ENCODE data around the gene NIPSNAP3A.
"Not testable (repeated sequence)": the region's sequence is repeated elsewhere in the genome, so short reads cannot be mapped to it uniquely, and the experiment has no call there.

Gene NIPSNAP3A

GRCh38 chr9:104747565-104748358 lies at the start of gene NIPSNAP3A:
TSS of gene NIPSNAP3A (plus strand) at chr9:104747683. CDS start at chr9:104747793, 110 bp downstream.
- peak; percentile 88 for DNase-seq (ENCODE audit: low spot score)

DNA sequence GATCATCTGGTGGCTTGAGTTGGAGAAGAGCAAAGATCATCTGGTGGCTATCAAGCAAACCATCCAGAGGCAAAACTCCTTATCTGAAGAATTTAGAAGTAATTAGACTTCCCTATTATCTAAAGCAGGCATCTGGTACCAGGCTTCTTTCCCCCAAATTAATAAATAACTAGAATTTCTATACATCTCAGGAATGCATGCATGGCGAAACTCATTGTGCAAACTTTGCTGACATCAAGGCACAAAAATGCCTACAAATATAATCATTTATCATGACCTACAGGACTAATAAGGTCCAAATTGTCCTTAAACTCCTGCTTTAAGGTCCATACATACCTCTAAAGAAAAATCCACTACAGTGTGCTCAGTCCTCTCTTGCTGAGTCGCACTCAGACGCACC lies 47.2 kb upstream of the NIPSNAP3A start:
- no peak for DNase-seq (ENCODE audit: low spot score)

- not testable (repeated sequence) for DNase-seq (ENCODE audit: low spot score)
These were observed 38.7 kb upstream of the NIPSNAP3A start for GRCh38 chr9:104708737-104709136.

DNA sequence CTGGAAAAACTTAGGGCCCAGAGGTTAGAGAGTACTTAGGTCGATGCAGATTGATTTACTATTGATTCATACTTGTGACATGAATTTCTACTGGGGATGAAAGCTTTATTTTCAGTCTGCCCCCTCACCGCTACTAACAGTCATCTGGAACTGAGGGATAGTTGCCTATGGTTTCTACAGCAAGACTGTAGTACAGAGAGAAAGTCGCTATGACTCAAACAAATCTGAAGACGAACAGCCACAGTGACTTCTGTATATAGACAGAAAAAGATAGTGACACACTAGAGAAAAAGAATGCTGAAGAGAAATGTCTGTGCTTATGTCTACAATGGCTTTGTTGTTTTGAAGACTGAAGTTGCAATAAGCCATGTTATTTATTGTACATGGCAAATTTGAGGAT lies 35.9 kb upstream of the NIPSNAP3A start:
- no peak for DNase-seq (ENCODE audit: low spot score)

GRCh38 chr9:104725014-104725413 lies 22.5 kb upstream of the NIPSNAP3A start:
- DNase-seq (ENCODE audit: low spot score): no peak

DNA sequence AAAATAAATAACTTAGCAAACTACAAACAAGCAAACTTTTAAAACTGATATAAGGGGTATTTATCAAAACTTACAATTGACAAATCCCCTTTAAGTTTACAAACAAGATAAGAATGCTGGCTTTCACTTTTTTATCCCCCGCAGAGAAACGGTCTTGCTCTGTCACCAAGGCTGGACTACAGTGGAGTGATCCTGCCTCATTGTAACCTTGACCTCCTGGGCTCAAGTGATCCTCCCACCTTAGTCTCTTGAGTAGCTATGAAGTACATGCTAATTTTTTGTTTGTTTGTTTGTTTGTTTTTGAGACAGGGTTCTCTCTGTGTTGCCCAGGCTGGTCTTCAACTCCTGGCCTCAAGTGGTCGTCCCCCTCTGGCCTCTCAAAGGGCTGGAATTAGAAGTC lies 9.0 kb upstream of the NIPSNAP3A start:
- no peak for DNase-seq (ENCODE audit: low spot score)

GRCh38 chr9:104740621-104741020 lies 6.9 kb upstream of the NIPSNAP3A start:
- DNase-seq (ENCODE audit: low spot score): no peak

DNA sequence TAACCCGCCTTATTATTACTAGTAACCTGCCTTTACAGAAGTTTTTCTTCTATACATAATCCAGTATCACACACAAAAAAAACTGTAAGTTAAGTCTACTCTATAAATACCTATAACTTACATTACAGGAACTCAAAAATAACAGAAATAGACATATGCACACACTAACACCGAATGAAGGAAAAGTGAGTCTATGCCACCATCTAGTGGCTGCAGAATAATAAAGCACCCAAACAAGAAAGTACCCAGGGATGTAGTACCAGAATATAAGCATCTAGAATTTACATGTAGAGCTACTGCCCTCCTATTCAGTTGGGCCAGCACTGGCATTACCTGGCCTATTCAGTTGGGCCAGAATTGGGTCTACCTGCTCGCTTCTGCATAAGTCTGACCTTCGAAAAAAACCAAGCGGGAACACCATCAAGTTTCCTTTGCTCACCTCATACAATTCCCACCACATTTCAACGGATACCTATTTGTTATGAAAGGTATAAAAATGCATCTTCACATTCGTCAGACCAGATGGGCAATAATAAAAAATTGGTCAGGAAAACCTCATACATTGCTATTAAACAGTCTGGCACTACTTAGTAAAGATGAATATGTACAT lies 4.0 kb upstream of the NIPSNAP3A start:
- peak; percentile 68 for DNase-seq (ENCODE audit: low spot score)

DNA sequence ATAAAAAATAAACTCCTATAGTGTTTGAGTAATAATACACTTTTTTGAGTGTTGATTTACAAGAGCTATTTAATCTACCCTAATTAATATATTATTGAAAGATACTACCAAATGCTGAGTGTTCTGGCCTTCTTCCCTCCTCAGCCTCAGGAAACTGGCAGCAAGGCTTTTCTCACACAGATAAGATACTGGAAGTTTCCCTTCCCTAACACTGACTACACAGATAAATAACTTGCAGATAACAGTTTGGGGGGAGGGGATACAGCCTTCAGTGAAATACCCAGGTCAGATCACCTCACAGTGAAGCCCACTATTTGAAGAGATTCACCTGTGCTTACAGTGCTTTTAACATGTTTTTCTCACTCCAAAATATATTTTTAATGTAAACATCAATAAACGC lies 1.6 kb upstream of the NIPSNAP3A start:
- no peak for DNase-seq (ENCODE audit: low spot score)

DNA sequence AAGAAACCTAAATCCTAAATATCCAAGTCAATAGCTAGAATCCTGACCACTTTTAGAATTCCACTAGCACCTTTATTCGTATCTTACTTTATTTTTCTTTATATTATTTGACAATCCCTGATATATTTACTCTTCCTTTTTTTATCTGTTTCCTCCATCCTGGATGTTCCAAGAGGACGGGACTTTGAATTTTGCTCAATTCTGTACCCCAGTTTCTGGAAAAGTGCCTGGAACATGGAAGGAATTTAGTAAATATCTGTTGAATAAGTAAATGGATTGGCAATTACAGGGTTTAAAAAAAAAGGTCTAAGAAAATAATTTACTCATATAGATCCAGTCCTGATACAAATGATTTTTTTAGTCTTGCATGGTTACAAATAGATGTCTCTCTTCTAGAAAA lies 1.2 kb upstream of the NIPSNAP3A start:
- DNase-seq (ENCODE audit: low spot score): no peak

DNA sequence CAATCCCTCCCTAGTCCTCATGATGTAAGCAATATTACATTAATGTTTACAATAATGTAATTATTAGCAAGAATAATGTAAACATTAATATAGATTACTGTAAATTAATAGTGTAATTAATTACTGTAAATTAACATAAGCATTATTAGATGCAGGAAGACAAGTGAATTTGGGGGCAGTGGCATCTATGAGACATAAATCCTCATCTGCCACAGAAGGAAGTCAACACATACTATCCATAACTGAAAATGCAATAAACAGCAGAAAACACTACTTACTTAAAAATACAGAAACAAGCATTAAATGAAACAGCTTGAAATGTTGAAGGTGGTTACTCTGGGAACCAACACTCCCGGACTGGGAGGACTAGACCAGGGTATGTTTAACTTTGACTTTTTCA lies 685 bp upstream of the NIPSNAP3A start:
- no peak for DNase-seq (ENCODE audit: low spot score)

DNA sequence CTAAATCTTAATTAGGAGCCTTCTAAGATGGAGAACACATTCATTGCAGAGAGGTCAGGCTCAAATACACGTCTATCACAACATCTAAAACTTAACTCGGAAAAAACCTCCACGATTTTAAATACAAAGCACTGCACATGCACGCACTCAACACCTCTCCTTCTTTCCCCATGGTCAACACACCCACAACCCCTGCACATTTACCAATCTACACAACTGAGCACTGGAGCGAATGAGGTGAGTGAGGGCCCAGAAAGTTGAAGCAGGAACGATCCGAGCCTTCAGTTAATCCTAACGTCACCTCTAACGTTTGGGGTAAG lies 278 bp upstream of the NIPSNAP3A start:
- DNase-seq (ENCODE audit: low spot score): no peak

- no peak for DNase-seq (ENCODE audit: low spot score)
These were observed 1.0 kb downstream of the NIPSNAP3A start for GRCh38 chr9:104748359-104749031.

DNA sequence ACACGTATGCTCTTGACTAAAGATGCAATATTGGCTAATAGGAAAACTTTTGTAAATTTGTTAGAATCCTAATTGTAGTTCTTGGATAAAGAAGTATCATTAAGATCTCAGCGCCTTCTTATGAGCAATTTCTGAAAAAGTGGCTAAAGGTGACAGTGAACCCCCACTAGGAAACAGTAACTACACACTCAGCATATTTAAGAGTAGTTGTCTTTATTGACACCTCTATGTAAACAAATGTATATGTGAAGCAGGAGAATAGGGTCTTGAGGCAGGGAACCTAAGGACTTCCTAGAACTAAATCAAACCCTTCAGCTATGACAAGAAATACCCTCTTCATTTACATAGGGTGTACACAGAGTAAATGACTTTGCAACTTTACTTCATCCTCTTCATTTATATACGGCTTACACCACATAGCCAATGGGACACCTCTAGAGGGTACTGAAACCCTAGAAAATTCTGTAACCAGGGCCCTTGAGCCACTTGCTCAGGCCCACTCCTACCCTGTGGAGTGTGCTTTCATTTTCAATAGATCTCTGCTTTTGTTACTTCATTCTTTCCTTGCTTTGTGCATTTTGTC lies 2.8 kb downstream of the NIPSNAP3A start:
- no peak for DNase-seq (ENCODE audit: low spot score)

DNA sequence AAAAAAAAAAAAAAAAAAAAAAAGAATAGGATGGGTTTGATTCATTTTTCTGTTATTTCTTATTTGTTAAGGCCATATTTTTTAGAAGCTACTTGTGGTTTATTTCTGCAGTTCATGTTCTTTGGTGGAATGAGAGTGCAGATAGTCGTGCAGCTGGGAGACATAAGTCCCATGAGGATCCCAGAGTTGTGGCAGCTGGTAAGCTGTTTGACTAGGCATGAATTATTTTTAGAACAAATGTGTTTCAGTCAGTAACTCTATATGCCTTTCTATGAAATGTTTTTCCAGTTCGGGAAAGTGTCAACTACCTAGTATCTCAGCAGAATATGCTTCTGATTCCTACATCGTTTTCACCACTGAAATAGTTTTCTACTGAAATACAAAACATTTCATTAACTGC lies 11.5 kb downstream of the NIPSNAP3A start:
- DNase-seq (ENCODE audit: low spot score): no peak

DNA sequence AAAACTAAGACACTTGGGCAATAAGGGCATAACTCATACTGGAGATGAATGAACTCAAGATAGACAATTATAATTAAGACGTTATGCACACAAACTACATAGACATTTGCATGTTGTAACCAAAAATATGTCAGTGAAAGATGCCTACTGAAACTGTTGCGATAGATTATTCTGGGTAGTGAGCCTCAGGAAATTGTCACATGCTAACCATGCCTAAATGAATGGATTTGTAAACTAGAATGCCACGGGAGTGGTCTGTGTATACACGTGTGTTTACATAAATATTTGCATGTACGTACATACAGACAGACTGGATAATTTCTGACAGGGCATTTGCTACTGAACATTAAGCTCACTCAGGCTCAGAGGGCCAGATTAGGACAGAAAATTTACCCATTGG lies 17.7 kb downstream of the NIPSNAP3A start:
- DNase-seq (ENCODE audit: low spot score): no peak

DNA sequence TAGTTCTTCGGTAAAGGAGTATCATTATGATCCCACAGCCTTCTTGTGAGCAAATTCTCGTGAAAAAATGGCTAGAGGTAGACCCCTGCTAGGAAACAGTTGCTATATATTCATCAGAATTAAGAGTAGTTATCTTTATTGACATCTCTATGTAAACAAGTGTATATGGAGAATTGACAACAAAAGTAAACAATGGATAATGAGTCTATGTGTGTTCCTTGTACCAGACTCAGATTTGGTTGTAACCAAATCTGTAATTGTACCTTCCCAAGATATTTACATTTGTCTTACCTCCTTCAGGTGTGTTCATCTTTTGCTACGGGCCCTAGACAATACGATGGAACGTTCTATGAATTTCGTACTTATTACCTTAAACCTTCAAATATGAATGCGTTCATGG lies 18.5 kb downstream of the NIPSNAP3A start:
- DNase-seq (ENCODE audit: low spot score): no peak

DNA sequence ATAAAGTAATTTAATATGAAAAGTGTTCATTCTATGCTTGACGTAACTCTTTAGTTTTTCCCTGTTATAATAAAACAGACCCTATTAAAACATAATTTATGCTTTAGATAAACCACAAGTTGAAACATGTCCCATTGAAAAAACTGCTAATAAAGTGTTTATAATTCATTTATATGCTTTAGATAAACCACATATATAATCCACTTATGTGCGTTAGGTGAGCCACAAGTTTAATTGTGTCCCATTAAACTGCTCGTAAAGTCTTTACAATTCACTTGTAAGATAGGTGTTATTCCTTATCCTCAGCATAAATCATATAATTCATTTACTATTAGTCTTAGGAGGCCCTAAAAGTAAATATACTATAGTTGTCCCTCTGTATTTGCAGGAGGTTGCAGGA lies 20.0 kb downstream of the NIPSNAP3A start:
- no peak for DNase-seq (ENCODE audit: low spot score)

DNA sequence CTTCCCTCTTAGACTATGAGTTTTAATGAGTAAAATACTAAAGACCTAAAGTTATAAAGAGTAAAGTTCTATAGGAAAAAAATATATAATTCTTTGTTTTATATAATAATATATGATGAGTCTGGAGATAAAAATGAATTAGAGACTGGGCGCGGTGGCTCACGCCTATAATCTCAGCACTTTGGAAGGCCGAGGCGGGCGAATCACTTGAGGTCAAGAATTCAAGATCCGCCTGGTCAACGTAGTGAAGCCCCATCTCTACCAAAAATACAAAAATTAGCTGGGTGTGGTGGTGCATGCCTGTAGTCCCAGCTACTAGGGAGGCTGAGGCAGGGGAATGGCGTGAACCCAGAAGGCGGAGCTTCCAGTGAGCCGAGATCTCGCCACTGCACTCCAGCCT lies 21.5 kb downstream of the NIPSNAP3A start:
- not testable (repeated sequence) for DNase-seq (ENCODE audit: low spot score)

DNA sequence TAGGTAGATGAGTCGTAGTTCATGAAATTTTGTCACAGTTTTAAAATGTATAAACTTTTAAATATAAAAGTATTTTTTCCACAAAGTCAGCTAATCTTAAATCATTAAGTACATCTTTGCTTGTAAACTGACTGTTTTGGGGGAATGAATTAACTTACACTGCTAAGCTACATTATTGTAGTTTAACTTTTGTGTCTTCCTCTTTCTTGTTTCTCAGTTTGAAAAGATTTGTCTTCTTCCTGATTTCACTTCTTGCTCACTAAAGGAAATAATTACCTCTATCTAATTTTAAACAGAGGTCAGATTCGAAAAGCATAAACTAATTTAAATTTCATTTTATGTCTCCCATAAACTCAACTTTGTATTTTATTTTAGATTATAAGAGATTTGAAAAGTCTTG lies 22.2 kb downstream of the NIPSNAP3A start:
- no peak for DNase-seq (ENCODE audit: low spot score)

GRCh38 chr9:104772714-104773510 lies 25.4 kb downstream of the NIPSNAP3A start:
- DNase-seq (ENCODE audit: low spot score): no peak

GRCh38 chr9:104774132-104774531 lies 26.6 kb downstream of the NIPSNAP3A start:
- no peak for DNase-seq (ENCODE audit: low spot score)
